K562 (cell line): Measurements from ENCODE around the gene POLR3GL. TPM values are rescaled to one million over a fixed set of nuclear protein-coding genes. Genes with fewer than 3 reads are reported as not detected.

Experiments used
- ATAC-seq: fragments of 200-7000 bp; cut with Tn5 transposase; 3 replicates; pipeline ENCODE4 v1.9.1; 2020; ENCODE audit warnings: moderate library complexity
- Bru-seq: library from RNA; stranded (reverse); fragments of 400-500 nt; gene quantifications from one replicate; lab custom pipeline; 2021; lab: Mats Ljungman, UMichigan
- BruChase-seq, 2 experiments: library from RNA; stranded (reverse); fragments of 400-500 nt; gene quantifications; one replicate each; lab custom pipeline; 2021; lab: Mats Ljungman, UMichigan
- BruUV-seq: library from RNA; stranded (reverse); fragments of 400-500 nt; replicated peaks from 2 replicates; lab custom pipeline; 2021; lab: Mats Ljungman, UMichigan
- CTCF ChIA-PET: fragments of 300-600 bp; formaldehyde crosslinking; extraction: SDS; loops from one replicate; lab custom pipeline; 2021; ENCODE audit warnings: low intra/inter-chr PET ratio; lab: Yijun Ruan, JAX
- POLR2A ChIA-PET: fragments of 300-600, 350-650 bp; sonication (Branson Sonifier 250); formaldehyde crosslinking; extraction: SDS; loops from one replicate; lab custom pipeline; 2021; ENCODE audit warnings: antibody characterized with exemption, inconsistent platforms; lab: Yijun Ruan, JAX
- DNase-seq, 4 experiments: peaks; one replicate each; pipeline versions ENCODE4 v3.0.0 to v3.0.0-alpha.2; 2011 to 2018; ENCODE audit warnings: low spot score in 3 of 4, mixed read lengths in 3 of 4; ENCODE audit errors: extremely low read depth in 1 of 4
- FAIRE-seq: peaks from 2 replicates; lab custom pipeline; 2011; peaks lifted over from hg19 to GRCh38; lab: Jason Lieb, UNC
- H2AFZ ChIP-seq: 2 replicates; pipeline ENCODE4 v1.6.0; 2011; ENCODE audit warnings: low read depth, low read length, control low read depth, inconsistent platforms
- H3K27ac ChIP-seq: fragments of 200-600 bp; 3 replicates; pipeline ENCODE4 v1.8.0; 2011; ENCODE audit warnings: low read depth, mild to moderate bottlenecking, control low read depth, inconsistent platforms, low read length, moderate library complexity, mixed read lengths; ENCODE audit errors: extremely low read depth
- H3K27me3 ChIP-seq, 2 experiments: fragments of 300-600 bp in 1 of 2; 2 replicates in 1 of 2; 3 replicates in 1 of 2; pipeline versions ENCODE4 v1.6.0 to v1.8.0; 2011; ENCODE audit warnings: inconsistent platforms in 2 of 2, low read length in 2 of 2, mild to moderate bottlenecking in 1 of 2, mixed read lengths in 1 of 2, moderate library complexity in 1 of 2; ENCODE audit not compliant: control insufficient read depth in 2 of 2, insufficient read depth in 2 of 2
- H3K36me3 ChIP-seq: fragments of 300-600 bp; 3 replicates; pipeline ENCODE4 v1.8.0; 2011; ENCODE audit warnings: mild to moderate bottlenecking, low read length, inconsistent platforms; ENCODE audit not compliant: control insufficient read depth, insufficient read depth
- H3K4me1 ChIP-seq, 2 experiments: fragments of 200-600 bp in 1 of 2; replicated peaks in 1 of 2; 2 replicates in 1 of 2; 3 replicates in 1 of 2; pipeline versions ENCODE4 v1.5.1 to v1.8.0; 2011; ENCODE audit warnings: inconsistent platforms in 2 of 2, low read length in 2 of 2, mild to moderate bottlenecking in 1 of 2, mixed read lengths in 1 of 2, moderate library complexity in 1 of 2; ENCODE audit not compliant: control insufficient read depth in 2 of 2, insufficient read depth in 2 of 2
- H3K4me2 ChIP-seq: 2 replicates; pipeline ENCODE4 v1.6.1; 2011; ENCODE audit warnings: low read length, control low read depth, inconsistent platforms, mixed read lengths; ENCODE audit not compliant: insufficient read depth
- H3K4me3 ChIP-seq: fragments of 200-600 bp; sonication (generic), shearing (Covaris generic); 2 replicates; pipeline ENCODE4 v1.5.1; 2016; ENCODE audit warnings: control low read depth, inconsistent platforms
- H3K79me2 ChIP-seq: fragments of 200-600 bp; 3 replicates; pipeline ENCODE4 v1.8.0; 2011; ENCODE audit warnings: low read length, inconsistent platforms; ENCODE audit not compliant: control insufficient read depth, insufficient read depth
- H3K9ac ChIP-seq, 2 experiments: 2 replicates each; pipeline versions ENCODE4 v1.6.0 to v1.6.1; 2011; ENCODE audit warnings: low read depth in 2 of 2, low read length in 2 of 2, control low read depth in 1 of 2, inconsistent platforms in 1 of 2, mild to moderate bottlenecking in 1 of 2, mixed read lengths in 1 of 2; ENCODE audit not compliant: insufficient read depth in 1 of 2
- H3K9me1 ChIP-seq: one replicate; pipeline ENCODE4 v1.6.0; 2011; ENCODE audit warnings: inconsistent platforms, mild to moderate bottlenecking, low read length, moderate library complexity; ENCODE audit not compliant: control insufficient read depth, insufficient read depth
- H3K9me3 ChIP-seq: replicated peaks from 2 replicates; pipeline ENCODE4 v1.5.1; 2011; ENCODE audit warnings: low read depth, low read length, inconsistent platforms; ENCODE audit not compliant: control insufficient read depth, insufficient read depth
- H4K20me1 ChIP-seq: replicated peaks from 2 replicates; pipeline ENCODE4 v1.6.1; 2011; ENCODE audit warnings: low read length, inconsistent platforms, mixed read lengths; ENCODE audit not compliant: control insufficient read depth, insufficient read depth
- ETV1 ChIP-seq: fragments of 450-650 bp; conservative IDR thresholded peaks from 2 replicates; pipeline ENCODE4 v1.6.1; 2016; ENCODE audit warnings: missing genetic modification characterization, control low read depth, low read depth, missing compliant biosample characterization
- HMGN3 ChIP-seq: IDR thresholded peaks from 2 replicates; pipeline ENCODE4 v1.6.1; 2011; ENCODE audit warnings: borderline replicate concordance, low read depth, mild to moderate bottlenecking, mixed read lengths, low read length; ENCODE audit not compliant: insufficient read length; ENCODE audit errors: extremely low read depth
- IRF9 ChIP-seq: fragments of 450-650 bp; IDR thresholded peaks from 2 replicates; pipeline ENCODE4 v1.6.1; 2016; ENCODE audit warnings: missing biosample characterization, missing genetic modification characterization
- MEF2D ChIP-seq: conservative IDR thresholded peaks from 2 replicates; pipeline ENCODE4 v1.6.1; 2016; ENCODE audit warnings: low read depth, missing genetic modification characterization, missing compliant biosample characterization
- PTBP1 ChIP-seq: fragments of 200-400 bp; formaldehyde crosslinking; IDR thresholded peaks from 2 replicates; pipeline ENCODE4 v1.6.1; 2017; ENCODE audit warnings: low read depth, low read length
- SAFB ChIP-seq: fragments of 200-400 bp; formaldehyde crosslinking; IDR thresholded peaks from 2 replicates; pipeline ENCODE4 v1.6.1; 2017; ENCODE audit warnings: low read depth, low read length, borderline replicate concordance
- THRB ChIP-seq: fragments of 450-650 bp; formaldehyde crosslinking; conservative IDR thresholded peaks from 2 replicates; pipeline ENCODE4 v1.4.0; 2022; ENCODE audit warnings: mild to moderate bottlenecking, missing genetic modification characterization
- ZNF764 ChIP-seq: fragments of 250-450 bp; sonication (Bioruptor Pico); IDR thresholded peaks from 2 replicates; pipeline ENCODE4 v1.4.0; 2020; ENCODE audit warnings: low read depth, mild to moderate bottlenecking, moderate library complexity
- WGBS: fragments of 100-300 bp; shearing (Covaris generic); methylation state at CpG from one replicate; pipeline ENCODE4 v1.1.6; 2016; ENCODE audit warnings: low coverage, mixed read lengths; ENCODE audit not compliant: insufficient coverage; ENCODE audit errors: missing lambda C conversion rate; 5-methylcytosine and 5-hydroxymethylcytosine counted together
- in situ Hi-C: fragments of 300-500 bp; cut with MboI; formaldehyde crosslinking; loops from 4 replicates; pipeline ENCODE4 v1.15.0; 2018; ENCODE audit warnings: inconsistent platforms, mixed read lengths
- intact Hi-C: fragments of 100-400 bp; cut with micrococcal nuclease; formaldehyde crosslinking; loops from 2 replicates; pipeline ENCODE4 v1.14.2; 2022
- long read RNA-seq, 3 experiments: library from polyadenylated mRNA in 2 of 3; library from RNA in 1 of 3; unstranded in 2 of 3; stranded (forward) in 1 of 3; transcript quantifications; one replicate each; pipeline ENCODE4 v2.0.0, GENCODE V29; 2019 to 2022
- polyA minus RNA-seq, 3 experiments: library from RNA; depleted of rRNA, polyadenylated mRNA; stranded (reverse); fragments of >200 nt; gene quantifications; 2 replicates each; pipeline ENCODE4 v1.2.3, GENCODE V29; 2011
- polyA plus RNA-seq, 8 experiments: library from polyadenylated mRNA; depleted of rRNA in 4 of 8; stranded (reverse) in 5 of 8; unstranded in 3 of 8; fragments of >200 nt; fragmentation: Nextera tagmentation in 2 of 8; fragmentation: Illumina TruSeq in 1 of 8; extraction: Ambion mirVana in 2 of 8; extraction: Trizol in 1 of 8; gene quantifications; 2 replicates each; pipeline versions ENCODE4 v1.2.1 to v1.2.3, GENCODE V29; 2011 to 2014; ENCODE audit warnings: inconsistent platforms in 1 of 8, missing spikeins in 1 of 8
- total RNA-seq, 7 experiments: library from RNA; depleted of rRNA in 6 of 7; stranded (reverse); fragments of >200 nt in 6 of 7; fragmentation: Illumina TruSeq in 2 of 7; extraction: Trizol in 2 of 7; gene quantifications; 2 replicates each; pipeline versions ENCODE4 v1.2.1 to v1.2.3, GENCODE V29; 2011 to 2021; ENCODE audit warnings: low replicate concordance in 1 of 7
- TF ChIP-seq, protein P1 (sequence below): sonication (generic); formaldehyde crosslinking; IDR thresholded peaks from 2 replicates; pipeline ENCODE4 v1.8.0; 2022; ENCODE audit warnings: missing genetic modification reagents, mild to moderate bottlenecking, moderate library complexity, borderline replicate concordance

POLR3GL gene, protein sequence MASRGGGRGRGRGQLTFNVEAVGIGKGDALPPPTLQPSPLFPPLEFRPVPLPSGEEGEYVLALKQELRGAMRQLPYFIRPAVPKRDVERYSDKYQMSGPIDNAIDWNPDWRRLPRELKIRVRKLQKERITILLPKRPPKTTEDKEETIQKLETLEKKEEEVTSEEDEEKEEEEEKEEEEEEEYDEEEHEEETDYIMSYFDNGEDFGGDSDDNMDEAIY
- total RNA-seq (2011; cell fraction: chromatin; rRNA removed; ENCODE audit: low replicate concordance), result 13.4 and 16.3 TPM in 2 replicates
- 10.0 TPM in 2 replicates for total RNA-seq (2011; cell fraction: nucleolus; rRNA removed)
- 9.5 and 10.3 TPM in 2 replicates for total RNA-seq (2011; cell fraction: nucleoplasm; rRNA removed)
- 28.5 and 29.6 TPM in 2 replicates for total RNA-seq (2014; rRNA removed)
- total RNA-seq (2014; rRNA removed; fragmentation: Illumina TruSeq; extraction: Trizol), result 38.6 and 48.4 TPM in 2 replicates
- total RNA-seq (2015; rRNA removed; fragmentation: Illumina TruSeq; extraction: Trizol), result 35.2 and 38.2 TPM in 2 replicates
- 17.3 and 21.1 TPM in 2 replicates for total RNA-seq (2021)
- 31.0 and 39.4 TPM in 2 replicates for polyA plus RNA-seq (2011; rRNA removed)
- polyA plus RNA-seq (2011; cell fraction: cytosol; rRNA removed), result 20.4 and 22.2 TPM in 2 replicates
- polyA plus RNA-seq (2011; cell fraction: nucleus; rRNA removed), result 18.8 and 22.7 TPM in 2 replicates
- polyA plus RNA-seq (2012), result 37.6 and 38.4 TPM in 2 replicates
- 47.6 and 47.9 TPM in 2 replicates for polyA plus RNA-seq (2014; fragmentation: Illumina TruSeq; extraction: Trizol)
- 10 to 100 TPM; 14.6 to 21.7 TPM for polyA plus RNA-seq (2014; fragmentation: Nextera tagmentation; extraction: Ambion mirVana)
- polyA plus RNA-seq (2014; rRNA removed), result 36.1 and 48.4 TPM in 2 replicates
- polyA minus RNA-seq (2011; rRNA and poly(A)+ RNA removed), result 13.5 and 15.8 TPM in 2 replicates
- polyA minus RNA-seq (2011; cell fraction: cytosol; rRNA and poly(A)+ RNA removed), result 8.9 and 9.3 TPM in 2 replicates
- 7.8 and 13.4 TPM in 2 replicates for polyA minus RNA-seq (2011; cell fraction: nucleus; rRNA and poly(A)+ RNA removed)
- Bru-seq, nascent RNA, result percentile 86 among the genes with signal in this experiment
- percentile 88 among the genes with signal in this experiment for BruChase-seq, experiment 1, labeled RNA remaining after a 2-hour chase
- percentile 89 among the genes with signal in this experiment for BruChase-seq, experiment 2, labeled RNA remaining after a 6-hour chase
- long read RNA-seq, experiment 1, transcript POLR3GL-201 (7 exons, 818 nt), result minor isoform, 7 of 58 reads
- long read RNA-seq, experiment 1, transcript POLR3GL-202 (8 exons, 1,165 nt), result major isoform, 30 of 58 reads
- long read RNA-seq, experiment 1, partial matches to known transcripts, result 14 of 58 reads
- long read RNA-seq, experiment 1, other reads (novel, unspliced or antisense), result 7 of 58 reads
- long read RNA-seq, experiment 2, transcript POLR3GL-202 (8 exons, 1,165 nt), result major isoform, 15 of 39 reads
- long read RNA-seq, experiment 2, partial matches to known transcripts, result 19 of 39 reads
- long read RNA-seq, experiment 2, other reads (novel, unspliced or antisense), result 4 of 39 reads
- long read RNA-seq, experiment 3, transcript POLR3GL-202 (8 exons, 1,165 nt), result major isoform, 15 of 39 reads
- long read RNA-seq, experiment 3, partial matches to known transcripts, result 22 of 39 reads
- long read RNA-seq, experiment 3, other reads (novel, unspliced or antisense), result 2 of 39 reads

- CTCF ChIA-PET, result no interaction called here
- in situ Hi-C loops, result no loop called here
- Histone ChIP-seq H3K9me3 (peaks cover 5% of the 10 kb centered on the region; the same call in 1 of the 2 replicates), H3K4me3 (peak within 1 kb of the TSS; percentile 63), H3K27ac (peak within 1 kb of the TSS; percentile 87), H3K79me2 (peaks cover 24% of the 10 kb centered on the region), H3K27me3 (no peaks in the 10 kb centered on the region; a peak in 1 of 5 replicates), H2AFZ (peak within 1 kb of the TSS; percentile 94), H3K9ac (peak within 1 kb of the TSS; percentile 88 to 91), H4K20me1 (no peaks in the 10 kb centered on the region), H3K9me1 (no peaks in the 10 kb centered on the region), H3K36me3 (no peaks in the 10 kb centered on the region), H3K4me2 (peak within 1 kb of the TSS; percentile 86), H3K4me1 (peaks cover 23 to 36% of the 10 kb centered on the region in 2 experiments; a peak in 4 of 5 replicates)
- peak; percentile 92 to 98 (median 94) for DNase-seq
- WGBS, result under 1% methylated on average over 37 of the region's 37 CpGs
- POLR2A ChIA-PET, result interaction anchor here (0.7 to 4.0 kb wide), 16 partner anchors 10 to 119 kb away, joined by 3 to 50 read pairs (median 6); partner anchors contain the start of genes NUDT17, PEX11B, RBM8A and TXNIP
- peak; percentile 99 for FAIRE-seq
- intact Hi-C loops, result loop anchor here (1.0 kb wide), 1 partner anchor 15 kb away; no protein-coding TSS in a partner anchor
- peak; percentile 98 for ATAC-seq
- TSS peak; percentile 90 for BruUV-seq
- no peak for TF ChIP-seq HMGN3
- TF ChIP-seq PTBP1, result no peak
- TF ChIP-seq ZNF764 (CRISPR knock-in tag), result no peak
- TF ChIP-seq IRF9 (tag), result no peak
- TF ChIP-seq MEF2D (tag), result no peak
- no peak for TF ChIP-seq THRB (CRISPR knock-in tag)
- TF ChIP-seq SAFB, result no peak
- peak; percentile 91 for TF ChIP-seq ETV1 (tag)
- TF ChIP-seq, protein P1, sequence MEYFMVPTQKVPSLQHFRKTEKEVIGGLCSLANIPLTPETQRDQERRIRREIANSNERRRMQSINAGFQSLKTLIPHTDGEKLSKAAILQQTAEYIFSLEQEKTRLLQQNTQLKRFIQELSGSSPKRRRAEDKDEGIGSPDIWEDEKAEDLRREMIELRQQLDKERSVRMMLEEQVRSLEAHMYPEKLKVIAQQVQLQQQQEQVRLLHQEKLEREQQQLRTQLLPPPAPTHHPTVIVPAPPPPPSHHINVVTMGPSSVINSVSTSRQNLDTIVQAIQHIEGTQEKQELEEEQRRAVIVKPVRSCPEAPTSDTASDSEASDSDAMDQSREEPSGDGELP, result peak; percentile 99
Observed at GRCh38 chr1:145964328-145965118, at the start of gene POLR3GL, which contains the start of gene ANKRD34A. Gene POLR3GL (plus strand): TSS chr1:145964690. CDS start chr1:145974866, 10,176 bp downstream. Gene ANKRD34A (minus strand): TSS chr1:145964575. CDS start chr1:145961759, 2,816 bp downstream.
